GM23248 (cell line): Measurements from ENCODE around the gene TENT5C. TPM values are rescaled to one million over a fixed set of nuclear protein-coding genes. Genes with fewer than 3 reads are reported as not detected.

ENCODE experiments used
- DNase-seq: peaks from one replicate; pipeline ENCODE4 v3.0.0-alpha.2; 2015
- H2AFZ ChIP-seq: fragments of 200-600 bp; sonication (generic); 2 replicates; pipeline ENCODE4 v1.6.1; 2016; ENCODE audit warnings: antibody characterized with exemption
- H3F3A ChIP-seq: fragments of 200-600 bp; sonication (generic); 2 replicates; pipeline ENCODE4 v1.6.1; 2016; ENCODE audit warnings: mild to moderate bottlenecking, antibody characterized with exemption, mixed run types; ENCODE audit not compliant: insufficient read depth
- H3K27ac ChIP-seq: fragments of 200-600 bp; sonication (generic); 2 replicates; pipeline ENCODE4 v1.5.1; 2016; ENCODE audit warnings: mild to moderate bottlenecking
- H3K27me3 ChIP-seq: fragments of 200-600 bp; sonication (generic); replicated peaks from 2 replicates; pipeline ENCODE4 v1.6.1; 2016; ENCODE audit warnings: mild to moderate bottlenecking; ENCODE audit not compliant: insufficient read depth
- H3K36me3 ChIP-seq: fragments of 200-600 bp; sonication (generic); 2 replicates; pipeline ENCODE4 v1.6.1; 2016; ENCODE audit warnings: low read depth, mild to moderate bottlenecking
- H3K4me1 ChIP-seq: fragments of 200-600 bp; sonication (generic); 2 replicates; pipeline ENCODE4 v1.6.1; 2016; ENCODE audit warnings: mild to moderate bottlenecking; ENCODE audit not compliant: insufficient read depth
- H3K4me2 ChIP-seq: fragments of 200-600 bp; sonication (generic); one replicate; pipeline ENCODE4 v1.6.1; 2016; ENCODE audit warnings: mild to moderate bottlenecking; ENCODE audit not compliant: unreplicated experiment
- H3K4me3 ChIP-seq: fragments of 200-600 bp; sonication (generic); 2 replicates; pipeline ENCODE4 v1.5.1; 2016; ENCODE audit warnings: mild to moderate bottlenecking
- H3K79me2 ChIP-seq: fragments of 200-600 bp; sonication (generic); 2 replicates; pipeline ENCODE4 v1.6.1; 2016; ENCODE audit warnings: mild to moderate bottlenecking; ENCODE audit not compliant: insufficient read depth
- H3K9ac ChIP-seq: fragments of 200-600 bp; sonication (generic); 2 replicates; pipeline ENCODE4 v1.6.1; 2016; ENCODE audit warnings: mild to moderate bottlenecking
- H3K9me2 ChIP-seq: fragments of 200-600 bp; sonication (generic); 2 replicates; pipeline ENCODE4 v1.6.1; 2016; ENCODE audit warnings: mixed run types, mild to moderate bottlenecking, moderate library complexity; ENCODE audit not compliant: insufficient read depth
- H3K9me3 ChIP-seq: fragments of 200-600 bp; sonication (generic); one replicate; pipeline ENCODE4 v1.6.1; 2017; ENCODE audit warnings: low read depth
- H4K20me1 ChIP-seq: fragments of 200-600 bp; sonication (generic); 2 replicates; pipeline ENCODE4 v1.6.0; 2016; ENCODE audit not compliant: insufficient read depth
- EZH2 ChIP-seq: fragments of 200-600 bp; sonication (generic); IDR thresholded peaks from 2 replicates; pipeline ENCODE4 v1.6.1; 2018; ENCODE audit warnings: antibody characterized with exemption, mild to moderate bottlenecking; ENCODE audit not compliant: insufficient read depth, poor library complexity, severe bottlenecking
- EZH2phosphoT487 ChIP-seq: fragments of 200-600 bp; sonication (generic); IDR thresholded peaks from 2 replicates; pipeline ENCODE4 v1.6.1; 2018; ENCODE audit warnings: antibody characterized with exemption, moderate library complexity, mild to moderate bottlenecking, low read depth; ENCODE audit not compliant: insufficient read depth
- WGBS, 2 experiments: methylation state at CpG; one replicate each; pipeline ENCODE4 v1.1.6; 2015 to 2017; ENCODE audit warnings: low lambda C conversion rate in 2 of 2, low coverage in 1 of 2; ENCODE audit errors: missing lambda C conversion rate in 2 of 2; 5-methylcytosine and 5-hydroxymethylcytosine counted together
- in situ Hi-C: fragments of 300-500 bp; cut with MboI; formaldehyde crosslinking; loops from 2 replicates; pipeline ENCODE4 v1.15.0; 2020
- polyA plus RNA-seq: library from polyadenylated mRNA; unstranded; fragments of >200 nt; fragmentation: Nextera tagmentation; extraction: Ambion mirVana; gene quantifications from 2 replicates; pipeline ENCODE4 v1.2.1, GENCODE V29; 2016
- total RNA-seq: library from RNA; depleted of rRNA; stranded (reverse); fragments of >200 nt; shearing (Covaris generic); gene quantifications from 2 replicates; pipeline ENCODE4 v1.2.3, GENCODE V29; 2014

Gene TENT5C
- total and polyA plus RNA-seq, 2 experiments from 2014 or later, result 0.20 TPM; not detected in 1

- H3K27me3 ChIP-seq, result peaks cover 5% of the 10 kb centered on the region
- H3K36me3 ChIP-seq, result no peaks in the 10 kb centered on the region
- H3K27ac ChIP-seq, result no peak overlapping the region
- no peaks in the 10 kb centered on the region for H3F3A ChIP-seq
- no peak overlapping the region for H3K4me2 ChIP-seq
- no peaks in the 10 kb centered on the region for H3K79me2 ChIP-seq
- TF ChIP-seq EZH2, result no peak
- no peak for TF ChIP-seq EZH2phosphoT487
- 51 to 74% methylated on average over 8 to 10 of the region's 10 CpGs for WGBS, 2 experiments
- no peak overlapping the region for H2AFZ ChIP-seq
- peak; percentile 33 for DNase-seq
- H3K9ac ChIP-seq, result no peak overlapping the region
- H3K4me3 ChIP-seq, result no peak overlapping the region
- in situ Hi-C loops, result no loop called here
- H3K4me1 ChIP-seq, result no peaks in the 10 kb centered on the region
- H4K20me1 ChIP-seq, result no peaks in the 10 kb centered on the region
- H3K9me3 ChIP-seq, result no peaks in the 10 kb centered on the region
- H3K9me2 ChIP-seq, result no peaks in the 10 kb centered on the region
These were observed 40.4 kb downstream of the TENT5C start for GRCh38 chr1:117646007-117646811.

GRCh38 chr1:117646956-117647355, 41.1 kb downstream of the TENT5C start:
- H3K27me3 ChIP-seq, result peaks cover 5% of the 10 kb centered on the region

GRCh38 chr1:117648015-117648414, 42.2 kb downstream of the TENT5C start:
- Histone ChIP-seq H3K9me3 (no peaks in the 10 kb centered on the region), H2AFZ (no peak overlapping the region), H3K4me3 (no peak overlapping the region), H4K20me1 (no peaks in the 10 kb centered on the region), H3K79me2 (no peaks in the 10 kb centered on the region), H3K4me2 (no peak overlapping the region), H3F3A (no peaks in the 10 kb centered on the region), H3K27me3 (peaks cover 5% of the 10 kb centered on the region), H3K9me2 (no peaks in the 10 kb centered on the region), H3K9ac (no peak overlapping the region), H3K27ac (no peak overlapping the region), H3K4me1 (no peaks in the 10 kb centered on the region), H3K36me3 (no peaks in the 10 kb centered on the region)
- 94 to 98% methylated on average over 2 of the region's 2 CpGs for WGBS, 2 experiments
- no peak for DNase-seq
- TF ChIP-seq EZH2phosphoT487 (no peak), EZH2 (no peak)
- in situ Hi-C loops, result no loop called here

More at GRCh38 chr1:117646956-117647355, 41.1 kb downstream of the TENT5C start:
- WGBS, 2 experiments, result 78 to 81% methylated on average over 12 of the region's 12 CpGs
- Histone ChIP-seq H3K4me1 (no peaks in the 10 kb centered on the region), H3K4me2 (no peak overlapping the region), H3K36me3 (no peaks in the 10 kb centered on the region), H3K79me2 (no peaks in the 10 kb centered on the region), H3K9me3 (no peaks in the 10 kb centered on the region), H3K4me3 (no peak overlapping the region), H3F3A (no peaks in the 10 kb centered on the region), H3K9ac (no peak overlapping the region), H2AFZ (no peak overlapping the region), H4K20me1 (no peaks in the 10 kb centered on the region), H3K27ac (no peak overlapping the region), H3K9me2 (no peaks in the 10 kb centered on the region)
- DNase-seq, result no peak
- TF ChIP-seq EZH2, result no peak
- no peak for TF ChIP-seq EZH2phosphoT487
- in situ Hi-C loops, result no loop called here

- H3K4me2 ChIP-seq, result no peak overlapping the region
- H4K20me1 ChIP-seq, result no peaks in the 10 kb centered on the region
- no peak overlapping the region for H3K27ac ChIP-seq
- no peak overlapping the region for H3K4me3 ChIP-seq
- TF ChIP-seq EZH2phosphoT487, result no peak
- TF ChIP-seq EZH2, result no peak
- H3K27me3 ChIP-seq, result no peaks in the 10 kb centered on the region; the same call in 1 of the 2 replicates
- H3K4me1 ChIP-seq, result no peaks in the 10 kb centered on the region
- no peaks in the 10 kb centered on the region for H3K9me3 ChIP-seq
- no peaks in the 10 kb centered on the region for H3K79me2 ChIP-seq
- no peak overlapping the region for H2AFZ ChIP-seq
- no peaks in the 10 kb centered on the region for H3F3A ChIP-seq
- no peaks in the 10 kb centered on the region for H3K36me3 ChIP-seq
- H3K9ac ChIP-seq, result no peak overlapping the region
- 74 to 81% methylated on average over 6 of the region's 6 CpGs for WGBS, 2 experiments
- DNase-seq, result no peak
- in situ Hi-C loops, result no loop called here
- no peaks in the 10 kb centered on the region for H3K9me2 ChIP-seq
These were observed 45.2 kb downstream of the TENT5C start for GRCh38 chr1:117650840-117651568.
